ENCODE data around the gene HCN1.

DNA sequence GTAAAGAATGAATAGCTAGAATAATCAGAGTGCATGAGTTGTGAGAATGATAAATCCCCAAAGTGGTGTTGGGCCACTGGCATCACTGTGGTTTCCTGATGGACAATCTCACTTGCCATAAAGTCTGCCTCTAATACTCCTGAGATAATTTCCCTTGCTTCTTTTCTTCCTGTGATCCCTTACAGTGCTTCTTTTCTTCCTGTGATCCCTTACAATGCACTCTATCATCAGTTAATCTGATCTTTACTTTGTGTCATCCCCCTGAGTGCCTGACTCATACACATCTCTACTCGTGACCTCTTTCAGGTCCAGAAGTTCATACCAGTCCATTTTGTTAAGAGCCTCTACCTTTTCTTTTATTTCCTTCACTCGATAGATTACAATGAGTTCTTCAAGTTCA lies 418.3 kb downstream of the HCN1 start:
- TF ChIP-seq, protein P1, sequence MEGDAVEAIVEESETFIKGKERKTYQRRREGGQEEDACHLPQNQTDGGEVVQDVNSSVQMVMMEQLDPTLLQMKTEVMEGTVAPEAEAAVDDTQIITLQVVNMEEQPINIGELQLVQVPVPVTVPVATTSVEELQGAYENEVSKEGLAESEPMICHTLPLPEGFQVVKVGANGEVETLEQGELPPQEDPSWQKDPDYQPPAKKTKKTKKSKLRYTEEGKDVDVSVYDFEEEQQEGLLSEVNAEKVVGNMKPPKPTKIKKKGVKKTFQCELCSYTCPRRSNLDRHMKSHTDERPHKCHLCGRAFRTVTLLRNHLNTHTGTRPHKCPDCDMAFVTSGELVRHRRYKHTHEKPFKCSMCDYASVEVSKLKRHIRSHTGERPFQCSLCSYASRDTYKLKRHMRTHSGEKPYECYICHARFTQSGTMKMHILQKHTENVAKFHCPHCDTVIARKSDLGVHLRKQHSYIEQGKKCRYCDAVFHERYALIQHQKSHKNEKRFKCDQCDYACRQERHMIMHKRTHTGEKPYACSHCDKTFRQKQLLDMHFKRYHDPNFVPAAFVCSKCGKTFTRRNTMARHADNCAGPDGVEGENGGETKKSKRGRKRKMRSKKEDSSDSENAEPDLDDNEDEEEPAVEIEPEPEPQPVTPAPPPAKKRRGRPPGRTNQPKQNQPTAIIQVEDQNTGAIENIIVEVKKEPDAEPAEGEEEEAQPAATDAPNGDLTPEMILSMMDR (IDR thresholded peaks at IDR 0.05) = no peak
- TF ChIP-seq POLR2A (IDR thresholded peaks at IDR 0.05; ENCODE audit: low read depth) (no peak), POLR2AphosphoS5 (IDR thresholded peaks at IDR 0.05) (no peak), EP300 (IDR thresholded peaks at IDR 0.05) (no peak)
